ENCODE measurements around the gene HMX3. TPM values are rescaled to one million over a fixed set of nuclear protein-coding genes. Genes with fewer than 3 reads are reported as not detected.

Gene HMX3
- total and polyA plus RNA-seq, 2 of the 13 experiments (the other 11 are each of a cell fraction or from before 2014, with no cell fraction given) = not detected

DNA sequence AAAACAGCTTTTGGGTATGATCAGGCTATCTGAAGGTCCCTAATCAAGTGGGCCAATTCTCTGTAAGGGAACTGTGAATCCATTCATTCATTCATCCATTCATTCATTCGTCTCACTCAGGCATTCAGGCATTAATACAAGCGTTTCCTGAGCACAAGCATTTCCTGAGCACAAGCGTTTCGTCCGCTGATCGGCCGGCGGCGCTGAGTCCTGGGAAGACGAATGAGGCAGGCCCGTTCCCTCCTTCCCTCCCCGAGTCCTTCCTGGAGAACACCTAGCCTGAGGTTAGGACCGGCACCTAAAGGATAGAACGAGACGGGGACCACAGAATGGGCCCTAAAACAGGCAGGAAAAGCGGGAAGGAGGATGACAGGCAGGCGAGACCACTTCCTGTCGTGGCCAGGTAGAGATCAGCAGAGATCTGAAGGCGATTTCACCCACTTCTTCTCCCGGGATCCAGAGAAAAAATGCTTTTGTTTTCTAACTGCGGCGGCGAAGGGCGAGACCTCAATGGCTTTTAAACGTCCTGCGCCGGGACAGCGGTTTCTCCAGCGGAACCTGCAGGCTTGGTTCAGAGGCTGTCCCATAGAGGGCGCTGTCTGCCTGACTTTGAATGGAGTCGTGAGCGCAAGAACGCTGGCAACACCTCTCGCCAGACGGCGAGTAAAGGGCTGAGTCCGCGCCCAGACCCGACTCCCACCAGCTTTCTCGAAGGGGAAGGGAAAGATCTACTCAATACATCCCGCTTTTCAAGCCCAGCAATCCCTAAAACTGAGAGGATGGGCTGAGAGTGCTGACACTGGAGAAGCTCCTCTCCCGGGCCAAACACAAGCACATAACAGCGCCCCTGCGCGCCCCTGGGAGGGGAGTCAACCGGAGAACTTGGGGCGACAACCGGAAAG lies 2.9 kb upstream of the HMX3 start (continued):
- TF ChIP-seq ZNF274 (CRISPR knock-in tag; IDR thresholded peaks at IDR 0.05) = no peak
- TF ChIP-seq, protein P1, sequence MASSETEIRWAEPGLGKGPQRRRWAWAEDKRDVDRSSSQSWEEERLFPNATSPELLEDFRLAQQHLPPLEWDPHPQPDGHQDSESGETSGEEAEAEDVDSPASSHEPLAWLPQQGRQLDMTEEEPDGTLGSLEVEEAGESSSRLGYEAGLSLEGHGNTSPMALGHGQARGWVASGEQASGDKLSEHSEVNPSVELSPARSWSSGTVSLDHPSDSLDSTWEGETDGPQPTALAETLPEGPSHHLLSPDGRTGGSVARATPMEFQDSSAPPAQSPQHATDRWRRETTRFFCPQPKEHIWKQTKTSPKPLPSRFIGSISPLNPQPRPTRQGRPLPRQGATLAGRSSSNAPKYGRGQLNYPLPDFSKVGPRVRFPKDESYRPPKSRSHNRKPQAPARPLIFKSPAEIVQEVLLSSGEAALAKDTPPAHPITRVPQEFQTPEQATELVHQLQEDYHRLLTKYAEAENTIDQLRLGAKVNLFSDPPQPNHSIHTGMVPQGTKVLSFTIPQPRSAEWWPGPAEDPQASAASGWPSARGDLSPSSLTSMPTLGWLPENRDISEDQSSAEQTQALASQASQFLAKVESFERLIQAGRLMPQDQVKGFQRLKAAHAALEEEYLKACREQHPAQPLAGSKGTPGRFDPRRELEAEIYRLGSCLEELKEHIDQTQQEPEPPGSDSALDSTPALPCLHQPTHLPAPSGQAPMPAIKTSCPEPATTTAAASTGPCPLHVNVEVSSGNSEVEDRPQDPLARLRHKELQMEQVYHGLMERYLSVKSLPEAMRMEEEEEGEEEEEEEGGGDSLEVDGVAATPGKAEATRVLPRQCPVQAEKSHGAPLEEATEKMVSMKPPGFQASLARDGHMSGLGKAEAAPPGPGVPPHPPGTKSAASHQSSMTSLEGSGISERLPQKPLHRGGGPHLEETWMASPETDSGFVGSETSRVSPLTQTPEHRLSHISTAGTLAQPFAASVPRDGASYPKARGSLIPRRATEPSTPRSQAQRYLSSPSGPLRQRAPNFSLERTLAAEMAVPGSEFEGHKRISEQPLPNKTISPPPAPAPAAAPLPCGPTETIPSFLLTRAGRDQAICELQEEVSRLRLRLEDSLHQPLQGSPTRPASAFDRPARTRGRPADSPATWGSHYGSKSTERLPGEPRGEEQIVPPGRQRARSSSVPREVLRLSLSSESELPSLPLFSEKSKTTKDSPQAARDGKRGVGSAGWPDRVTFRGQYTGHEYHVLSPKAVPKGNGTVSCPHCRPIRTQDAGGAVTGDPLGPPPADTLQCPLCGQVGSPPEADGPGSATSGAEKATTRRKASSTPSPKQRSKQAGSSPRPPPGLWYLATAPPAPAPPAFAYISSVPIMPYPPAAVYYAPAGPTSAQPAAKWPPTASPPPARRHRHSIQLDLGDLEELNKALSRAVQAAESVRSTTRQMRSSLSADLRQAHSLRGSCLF (CRISPR knock-in tag; IDR thresholded peaks at IDR 0.05; ENCODE audit: borderline replicate concordance) = no peak
- no peak for TF ChIP-seq ZNF264 (CRISPR knock-in tag; IDR thresholded peaks at IDR 0.05)
- TF ChIP-seq ZC3H4 (CRISPR knock-in tag; IDR thresholded peaks at IDR 0.05; ENCODE audit: borderline replicate concordance) = no peak
- TF ChIP-seq RELA (CRISPR knock-in tag; IDR thresholded peaks at IDR 0.05) = no peak
- TF ChIP-seq, protein P2, sequence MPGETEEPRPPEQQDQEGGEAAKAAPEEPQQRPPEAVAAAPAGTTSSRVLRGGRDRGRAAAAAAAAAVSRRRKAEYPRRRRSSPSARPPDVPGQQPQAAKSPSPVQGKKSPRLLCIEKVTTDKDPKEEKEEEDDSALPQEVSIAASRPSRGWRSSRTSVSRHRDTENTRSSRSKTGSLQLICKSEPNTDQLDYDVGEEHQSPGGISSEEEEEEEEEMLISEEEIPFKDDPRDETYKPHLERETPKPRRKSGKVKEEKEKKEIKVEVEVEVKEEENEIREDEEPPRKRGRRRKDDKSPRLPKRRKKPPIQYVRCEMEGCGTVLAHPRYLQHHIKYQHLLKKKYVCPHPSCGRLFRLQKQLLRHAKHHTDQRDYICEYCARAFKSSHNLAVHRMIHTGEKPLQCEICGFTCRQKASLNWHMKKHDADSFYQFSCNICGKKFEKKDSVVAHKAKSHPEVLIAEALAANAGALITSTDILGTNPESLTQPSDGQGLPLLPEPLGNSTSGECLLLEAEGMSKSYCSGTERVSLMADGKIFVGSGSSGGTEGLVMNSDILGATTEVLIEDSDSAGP (CRISPR knock-in tag; IDR thresholded peaks at IDR 0.05; ENCODE audit: borderline replicate concordance) = peak; percentile 37; the same call in 1 of the 2 replicates
- TF ChIP-seq RBFOX2 (IDR thresholded peaks at IDR 0.05; ENCODE audit: low read depth, low read length) = no peak
- no peak for TF ChIP-seq SMAD9 (CRISPR knock-in tag; IDR thresholded peaks at IDR 0.05)
- TF ChIP-seq NCOA5 (CRISPR knock-in tag; IDR thresholded peaks at IDR 0.05) = no peak
- no peak for TF ChIP-seq MTF1 (CRISPR knock-in tag; IDR thresholded peaks at IDR 0.05)
- peak; percentile 49 for TF ChIP-seq SALL1 (CRISPR knock-in tag; IDR thresholded peaks at IDR 0.05)
- TF ChIP-seq NFYC (CRISPR knock-in tag; IDR thresholded peaks at IDR 0.05) = no peak
- no peak for TF ChIP-seq ZNF724P (CRISPR knock-in tag; IDR thresholded peaks at IDR 0.05; ENCODE audit: borderline replicate concordance)
- TF ChIP-seq ATF7-NPFF (CRISPR knock-in tag; IDR thresholded peaks at IDR 0.05; ENCODE audit: low read depth) = no peak
